DOHH2 (cell line): ENCODE measurements around the gene MTCL1.

ENCODE experiments used
- CTCF ChIP-seq: fragments of 200-600 bp; sonication (generic); IDR thresholded peaks from one replicate; pipeline ENCODE4 v1.5.1; 2014; ENCODE audit warnings: antibody characterized with exemption, mild to moderate bottlenecking, low read depth, low read length; ENCODE audit not compliant: poor library complexity, severe bottlenecking
- EZH2phosphoT487 ChIP-seq: fragments of 200-600 bp; sonication (generic); IDR thresholded peaks from 2 replicates; pipeline ENCODE4 v1.6.1; 2017; ENCODE audit warnings: borderline replicate concordance, mild to moderate bottlenecking, antibody characterized with exemption, low read length, moderate library complexity, mixed read lengths

DNA sequence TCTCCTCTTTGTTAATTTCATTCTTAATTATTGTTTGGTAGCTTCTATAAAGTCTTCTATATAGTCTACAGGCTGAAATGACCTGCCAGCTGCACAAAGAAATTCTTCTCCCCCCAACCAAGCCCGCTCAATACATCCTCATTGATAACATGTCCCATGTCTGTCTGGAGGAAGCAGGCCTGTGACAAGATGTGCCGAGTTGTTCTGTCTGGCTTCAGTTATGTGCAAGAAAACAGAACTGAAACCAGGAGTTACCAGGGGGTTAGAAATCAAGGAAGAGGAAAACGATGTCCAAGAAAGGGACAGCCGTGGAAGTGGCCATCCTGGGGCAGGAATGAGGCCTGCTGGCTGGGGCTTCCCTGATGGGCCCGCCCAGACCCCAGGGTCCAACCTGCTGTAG lies 57.6 kb downstream of the MTCL1 start:
- no peak for TF ChIP-seq CTCF
- no peak for TF ChIP-seq EZH2phosphoT487
